Fibroblast of pulmonary artery (primary cell): Measurements from ENCODE around the gene PMPCA.

Experiments used
- DNase-seq: peaks from one replicate; pipeline ENCODE4 v3.0.0-alpha.2; 2010; ENCODE audit warnings: low read depth
- H3K4me3 ChIP-seq: replicated peaks from 2 replicates; pipeline ENCODE4 v1.5.1; 2011; ENCODE audit warnings: low read depth, mild to moderate bottlenecking, control low read depth, low read length, moderate library complexity
- TF ChIP-seq, protein P1 (sequence below): IDR thresholded peaks from 2 replicates; pipeline ENCODE4 v1.5.1; 2011; ENCODE audit warnings: mild to moderate bottlenecking, control low read depth, low read length, inconsistent platforms; ENCODE audit errors: missing control alignments

Gene PMPCA

GRCh38 chr9:136462664-136463063 is 52.2 kb downstream of the PMPCA start:
- no peak for DNase-seq
- TF ChIP-seq, protein P1, sequence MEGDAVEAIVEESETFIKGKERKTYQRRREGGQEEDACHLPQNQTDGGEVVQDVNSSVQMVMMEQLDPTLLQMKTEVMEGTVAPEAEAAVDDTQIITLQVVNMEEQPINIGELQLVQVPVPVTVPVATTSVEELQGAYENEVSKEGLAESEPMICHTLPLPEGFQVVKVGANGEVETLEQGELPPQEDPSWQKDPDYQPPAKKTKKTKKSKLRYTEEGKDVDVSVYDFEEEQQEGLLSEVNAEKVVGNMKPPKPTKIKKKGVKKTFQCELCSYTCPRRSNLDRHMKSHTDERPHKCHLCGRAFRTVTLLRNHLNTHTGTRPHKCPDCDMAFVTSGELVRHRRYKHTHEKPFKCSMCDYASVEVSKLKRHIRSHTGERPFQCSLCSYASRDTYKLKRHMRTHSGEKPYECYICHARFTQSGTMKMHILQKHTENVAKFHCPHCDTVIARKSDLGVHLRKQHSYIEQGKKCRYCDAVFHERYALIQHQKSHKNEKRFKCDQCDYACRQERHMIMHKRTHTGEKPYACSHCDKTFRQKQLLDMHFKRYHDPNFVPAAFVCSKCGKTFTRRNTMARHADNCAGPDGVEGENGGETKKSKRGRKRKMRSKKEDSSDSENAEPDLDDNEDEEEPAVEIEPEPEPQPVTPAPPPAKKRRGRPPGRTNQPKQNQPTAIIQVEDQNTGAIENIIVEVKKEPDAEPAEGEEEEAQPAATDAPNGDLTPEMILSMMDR: no peak
- no peak overlapping the region for H3K4me3 ChIP-seq

DNA sequence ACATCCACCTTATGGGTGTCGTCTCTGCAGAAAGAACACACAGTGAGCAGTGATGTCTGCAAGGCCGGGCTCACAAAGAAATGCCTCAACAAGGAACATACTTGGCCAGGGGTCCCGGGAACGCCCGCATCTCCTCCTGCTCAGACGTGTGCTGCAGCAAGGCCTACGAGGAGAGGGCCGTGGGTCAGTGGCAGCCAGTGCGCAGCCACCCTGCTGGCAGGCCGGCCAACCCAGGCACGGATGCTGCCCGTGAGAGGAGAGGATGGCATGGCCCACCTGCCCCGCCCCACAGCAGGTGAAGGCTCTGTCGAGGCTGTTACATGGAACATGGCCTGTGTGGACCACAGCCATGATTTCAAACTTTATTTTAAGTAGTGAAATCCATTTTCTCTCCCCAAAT is 53.1 kb downstream of the PMPCA start:
- TF ChIP-seq, protein P1: no peak
- no peak for DNase-seq
- H3K4me3 ChIP-seq: no peak overlapping the region

DNA sequence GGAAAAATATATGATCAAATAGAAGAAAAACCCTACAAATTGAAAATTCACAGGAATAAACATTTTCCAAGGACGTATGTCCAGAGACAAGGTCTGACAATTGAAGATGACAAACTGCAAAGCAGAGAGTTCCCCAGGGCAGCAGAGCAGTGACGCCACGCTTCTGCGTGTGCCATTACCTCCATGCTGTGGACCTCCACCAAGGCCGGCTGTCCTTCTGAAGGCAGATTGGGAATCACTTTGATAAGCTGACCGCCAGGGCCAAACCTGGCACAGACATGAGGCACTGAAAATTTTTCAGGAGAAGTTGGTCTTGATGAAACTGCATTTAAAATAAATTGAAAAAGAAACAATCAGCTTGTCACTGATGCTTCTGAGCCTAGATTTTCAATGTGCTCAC is 53.8 kb downstream of the PMPCA start:
- DNase-seq: no peak
- H3K4me3 ChIP-seq: no peak overlapping the region
- TF ChIP-seq, protein P1: no peak

- no peak overlapping the region for H3K4me3 ChIP-seq
- TF ChIP-seq, protein P1: no peak
- no peak for DNase-seq
These were observed 55.2 kb downstream of the PMPCA start for GRCh38 chr9:136465500-136466154.

- TF ChIP-seq, protein P1: no peak
- H3K4me3 ChIP-seq: no peak overlapping the region
- no peak for DNase-seq
These were observed 55.7 kb downstream of the PMPCA start for GRCh38 chr9:136466155-136466541.

DNA sequence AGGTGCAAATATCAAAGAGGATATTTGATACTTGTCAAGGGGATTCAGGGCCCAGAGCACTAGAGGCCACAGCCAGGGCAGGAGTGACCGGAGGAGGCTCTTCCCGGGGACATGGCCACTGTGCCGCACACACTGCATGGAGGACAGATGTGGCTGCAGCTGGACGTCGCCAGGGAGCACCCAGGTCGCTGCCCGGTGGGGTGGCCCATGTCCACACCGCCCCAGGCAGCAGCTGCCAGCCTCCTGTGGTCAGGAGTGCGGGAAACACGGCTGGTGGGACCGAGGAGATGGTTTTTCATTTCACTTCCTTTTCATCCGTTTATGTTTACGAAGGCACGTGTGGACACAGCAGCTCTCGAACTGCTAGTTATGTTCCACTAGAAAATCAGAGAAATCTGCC is 57.3 kb downstream of the PMPCA start:
- no peak for DNase-seq

More for the DNA sequence above, 57.3 kb downstream of the PMPCA start:
- TF ChIP-seq, protein P1: no peak
- H3K4me3 ChIP-seq: no peak overlapping the region
